SH-SY5Y (cell line): ENCODE results near the gene SH3TC2.

Source experiments
- GATA2 ChIP-seq: IDR thresholded peaks from 2 replicates; pipeline ENCODE4 v1.6.1; 2011; ENCODE audit warnings: mild to moderate bottlenecking, low read depth, low read length
- GATA3 ChIP-seq: IDR thresholded peaks from 2 replicates; pipeline ENCODE4 v1.6.1; 2011; ENCODE audit warnings: low read depth, mild to moderate bottlenecking, low read length, moderate library complexity

DNA sequence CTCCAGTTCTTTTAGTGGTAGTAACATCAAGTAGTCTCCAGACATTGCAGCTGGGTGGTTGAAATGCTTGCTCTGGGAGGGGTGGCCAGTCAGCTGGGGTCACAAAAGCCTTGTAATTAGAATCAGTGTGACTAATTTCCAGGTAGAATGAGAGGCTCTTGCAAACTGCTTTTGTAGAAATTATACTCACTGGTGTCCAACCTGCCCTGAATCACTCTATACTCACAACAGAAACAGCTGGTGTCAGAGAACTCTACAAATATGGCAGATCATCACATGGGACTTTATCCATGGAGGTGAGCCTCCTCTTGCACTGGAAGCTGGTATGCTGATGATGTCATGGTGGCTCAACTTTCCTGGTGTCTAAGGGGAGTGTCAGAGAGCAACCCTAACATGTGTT lies 71.3 kb downstream of the SH3TC2 start:
- TF ChIP-seq GATA2 = no peak
- no peak for TF ChIP-seq GATA3
